Stimulated activated CD4-positive, alpha-beta T cell treated with anti-CD3 and anti-CD28 coated beads, Interleukin-15, amount 100 ng/mL, for 24 hours (primary cell): ENCODE measurements around the gene AJUBA.
"Not testable (repeated sequence)": the region's sequence is repeated elsewhere in the genome, so short reads cannot be mapped to it uniquely, and the experiment has no call there.

Experiments
- DNase-seq: peaks from one replicate; pipeline ENCODE4 v3.0.0-alpha.2; 2020

The AJUBA gene

DNA sequence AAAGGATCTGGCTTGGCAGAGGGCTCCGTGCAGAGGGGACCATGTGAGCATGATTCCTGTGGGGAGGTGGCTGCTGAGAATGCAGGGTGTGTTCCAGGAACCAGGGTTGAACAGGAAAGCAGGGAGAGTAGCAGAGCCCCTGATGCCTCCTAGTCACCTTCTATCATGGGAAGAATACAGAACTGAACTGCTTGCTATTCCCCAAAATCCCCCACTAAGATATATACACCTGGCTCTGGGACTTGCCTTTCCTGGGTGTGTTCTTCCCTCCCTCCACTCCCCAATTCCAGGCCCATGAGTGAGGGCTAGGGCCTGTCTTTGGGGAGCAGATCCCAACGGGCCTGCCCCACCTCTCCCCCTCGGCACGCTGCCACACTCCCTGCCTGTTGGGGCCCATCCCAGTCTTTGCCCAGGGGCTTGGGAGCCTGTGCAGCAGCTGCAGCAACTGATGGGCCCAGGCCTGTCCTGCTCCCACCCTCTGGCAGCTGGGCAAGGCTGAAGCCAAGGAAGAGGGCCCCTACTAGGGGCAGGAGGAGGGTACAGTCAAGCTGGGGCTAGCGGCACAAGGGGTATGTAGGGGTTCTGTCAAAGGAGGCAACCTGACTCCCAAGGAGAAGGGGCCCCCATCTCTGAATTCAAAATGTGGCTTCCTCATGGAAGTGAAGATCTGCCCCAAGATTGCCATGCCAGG is 3.2 kb downstream of the AJUBA start:
- no peak for DNase-seq

GRCh38 chr14:22978487-22978837 is 3.9 kb downstream of the AJUBA start:
- no peak for DNase-seq

GRCh38 chr14:22977684-22978486 is 4.5 kb downstream of the AJUBA start:
- DNase-seq, result no peak

DNA sequence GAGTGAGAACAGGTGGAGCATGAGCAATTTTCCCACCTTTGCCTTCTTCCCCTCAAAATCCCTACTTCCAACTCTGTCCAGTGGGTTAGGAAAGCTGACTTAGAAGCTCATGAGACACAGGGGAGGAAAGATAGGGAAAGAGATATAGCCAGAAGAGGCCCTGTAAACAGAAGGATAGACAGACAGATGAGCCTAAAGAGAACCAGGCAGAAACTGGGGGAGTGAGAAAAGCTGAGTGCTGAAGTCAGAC is 5.0 kb downstream of the AJUBA start:
- DNase-seq, result no peak

DNA sequence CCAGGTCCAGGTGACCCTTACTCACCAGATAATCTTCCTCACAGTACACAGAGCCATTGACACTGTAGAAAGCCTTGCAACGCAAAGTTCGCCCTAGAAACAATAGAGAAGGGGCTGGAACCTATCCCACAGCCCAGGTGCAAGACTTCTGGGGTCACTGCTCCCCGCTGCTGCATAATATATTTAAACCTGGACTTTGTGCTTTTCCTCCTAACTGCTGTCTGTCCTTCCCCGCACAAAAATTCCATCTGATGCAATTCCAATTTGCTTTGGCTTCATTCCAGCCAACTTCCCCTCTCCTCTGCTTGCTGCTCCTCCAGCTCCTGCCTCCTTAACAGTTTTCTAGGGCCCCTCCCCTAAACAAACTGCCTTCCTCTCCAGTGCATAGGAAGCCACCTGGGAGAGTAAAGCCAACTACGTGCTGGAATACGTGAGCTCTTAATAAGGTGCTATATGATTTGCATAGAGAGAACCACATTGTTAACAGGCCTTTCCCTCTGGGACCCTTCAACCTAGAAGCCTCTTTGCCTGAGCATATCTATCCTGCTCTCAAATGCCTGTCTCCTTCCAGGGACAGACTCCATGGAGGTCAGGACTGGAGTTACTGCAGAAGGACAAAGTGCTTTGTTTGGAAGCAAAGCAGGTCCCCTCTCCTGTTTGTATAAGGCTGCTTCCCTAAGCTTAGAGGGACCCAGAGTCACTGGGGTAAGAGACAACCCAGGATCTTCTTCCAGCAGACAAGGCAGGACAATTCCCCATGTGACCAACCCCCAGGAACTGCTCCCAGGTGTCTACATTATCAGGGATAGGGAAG is 5.5 kb downstream of the AJUBA start:
- DNase-seq, result no peak

DNA sequence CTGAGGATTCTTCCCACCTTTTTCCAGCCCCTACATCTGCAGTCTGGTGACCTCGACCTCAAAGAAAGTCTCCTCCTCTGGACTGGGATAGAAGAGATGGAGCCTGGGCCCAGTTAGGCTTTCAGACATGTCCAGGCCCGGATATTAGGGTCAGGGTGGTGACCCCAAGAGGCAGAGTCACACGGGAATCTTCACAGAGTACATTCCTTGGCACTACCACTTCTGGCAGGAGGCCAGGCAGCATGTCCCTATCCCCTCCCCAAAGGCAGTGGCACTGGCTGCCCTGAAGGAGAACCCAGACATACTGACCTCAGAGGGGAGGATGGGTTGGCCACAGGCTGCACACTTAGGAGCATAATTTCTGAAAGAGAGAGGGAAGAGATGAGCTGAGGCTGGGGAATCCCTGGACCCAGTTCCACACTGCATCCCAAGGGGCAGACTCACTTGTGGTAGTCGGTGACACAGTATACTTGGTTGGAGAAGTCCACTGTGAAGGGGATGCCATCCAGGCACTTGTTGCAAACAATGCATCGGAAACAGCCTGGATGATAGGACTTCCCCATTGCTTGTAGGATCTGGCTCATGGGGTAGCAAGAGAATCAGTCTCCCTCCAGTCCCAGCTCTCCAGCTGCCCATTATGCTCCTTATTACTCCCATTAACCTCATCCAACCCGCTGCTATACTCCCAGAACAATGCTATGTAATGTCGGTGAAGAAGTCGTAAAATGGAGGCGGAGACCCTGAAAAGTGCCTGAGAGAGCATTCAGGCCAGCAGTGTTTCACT is 7.6 kb downstream of the AJUBA start:
- no peak for DNase-seq

GRCh38 chr14:22973217-22974032 is 8.9 kb downstream of the AJUBA start:
- peak; percentile 54 for DNase-seq

DNA sequence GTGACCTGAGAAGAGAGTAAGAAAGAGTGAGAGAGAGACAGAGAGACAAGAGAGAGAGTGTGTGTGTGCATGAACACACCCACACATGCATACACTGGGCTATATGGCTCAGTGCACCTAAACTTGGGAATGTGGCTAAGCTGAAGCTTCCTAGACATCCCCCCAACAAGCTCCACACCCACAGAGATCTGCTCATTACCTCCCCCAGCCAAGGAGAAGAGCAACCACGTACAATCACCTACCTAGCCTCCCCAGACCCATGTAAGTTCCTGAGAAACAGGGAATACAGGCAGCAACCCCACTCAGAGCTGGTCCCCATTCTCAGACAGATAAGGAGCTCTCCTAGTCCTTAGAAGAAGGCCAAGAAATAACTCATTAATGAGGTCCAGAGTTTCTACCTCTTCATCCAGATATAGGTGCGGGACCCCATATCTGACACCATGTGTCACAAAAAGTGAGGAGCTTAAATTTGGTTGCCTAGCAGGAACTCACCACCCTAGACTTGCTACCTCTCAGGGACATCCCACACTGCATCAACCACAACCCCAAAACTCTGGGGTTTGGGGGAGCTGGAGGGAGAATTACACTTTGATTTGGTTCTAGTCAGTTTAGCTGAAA is 9.9 kb downstream of the AJUBA start:
- no peak for DNase-seq

- DNase-seq, result no peak
Observed at GRCh38 chr14:22971152-22971551, 11.2 kb downstream of the AJUBA start.

DNA sequence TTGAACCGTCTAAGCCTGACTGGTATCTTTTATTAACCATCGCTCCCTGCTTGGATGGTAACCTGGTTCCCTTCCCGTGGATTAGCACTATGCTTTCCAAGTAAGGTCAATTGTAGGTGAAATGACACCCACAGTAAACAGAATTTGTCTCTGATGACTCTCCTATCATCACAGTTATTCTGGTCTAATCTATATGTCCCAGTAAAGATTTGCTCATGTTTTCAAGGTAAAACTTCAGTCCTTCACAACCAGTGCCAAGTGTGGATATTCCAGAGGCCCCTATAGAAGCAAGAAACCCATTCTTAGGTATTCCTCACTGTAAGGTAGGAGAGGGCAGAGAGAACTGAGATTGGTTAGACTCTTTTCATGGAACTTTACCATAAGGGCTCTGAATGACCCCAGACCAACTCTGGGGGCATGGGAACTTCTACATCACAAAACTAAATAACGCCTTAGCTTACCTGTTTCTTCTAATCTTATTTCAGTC is 15.5 kb downstream of the AJUBA start:
- no peak for DNase-seq

DNA sequence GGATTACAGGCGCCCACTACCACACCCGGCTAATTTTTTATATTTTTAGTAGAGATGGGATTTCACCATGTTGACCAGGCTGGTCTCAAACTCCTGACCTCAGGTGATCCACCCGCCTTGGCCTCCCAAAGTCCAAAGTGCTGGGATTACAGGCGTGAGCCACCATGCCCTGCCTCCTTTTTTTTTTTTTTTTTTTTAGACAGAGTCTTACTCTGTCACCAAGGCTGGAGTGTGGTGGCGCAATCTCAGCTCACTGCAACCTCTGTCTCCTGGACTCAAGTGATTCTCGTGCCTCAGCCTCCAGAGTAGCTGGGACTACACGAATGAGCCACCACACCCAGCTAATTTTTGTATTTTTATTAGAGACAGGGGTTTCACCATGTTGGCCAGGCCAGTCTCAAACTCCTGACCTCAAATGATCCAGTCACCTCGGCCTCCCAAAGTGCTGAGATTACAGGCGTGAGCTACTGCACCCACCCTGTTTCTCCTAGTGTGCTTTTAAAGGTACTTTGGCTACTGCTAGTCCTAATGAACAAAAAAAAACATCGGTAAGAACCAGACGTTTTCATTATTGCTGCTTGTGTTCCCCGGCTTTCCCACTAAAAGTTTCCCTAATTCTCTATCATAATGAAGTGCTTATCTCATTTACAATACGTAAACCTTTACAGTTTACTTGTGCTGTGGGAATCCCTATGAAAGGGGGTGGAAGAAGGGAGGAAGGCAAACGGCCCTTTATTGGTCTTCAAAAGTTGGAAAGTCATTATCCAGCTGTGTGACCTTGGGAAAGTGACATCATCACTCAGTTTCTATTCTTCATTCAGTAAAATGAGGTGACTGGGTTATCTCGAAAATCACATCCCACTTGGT is 16.2 kb downstream of the AJUBA start:
- DNase-seq, result not testable (repeated sequence)

- no peak for DNase-seq
Observed at GRCh38 chr14:22962061-22962676, 20.2 kb downstream of the AJUBA start.

- DNase-seq, result no peak
Observed at GRCh38 chr14:22955702-22956569, 26.4 kb downstream of the AJUBA start.

- DNase-seq, result no peak
Observed at GRCh38 chr14:22952418-22952817, 29.9 kb downstream of the AJUBA start.

- not testable (repeated sequence) for DNase-seq
Observed at GRCh38 chr14:22951795-22952194, 30.6 kb downstream of the AJUBA start.

GRCh38 chr14:22945642-22946041 is 36.7 kb downstream of the AJUBA start:
- no peak for DNase-seq

- DNase-seq, result no peak
Observed at GRCh38 chr14:22939684-22940083, 42.7 kb downstream of the AJUBA start.

DNA sequence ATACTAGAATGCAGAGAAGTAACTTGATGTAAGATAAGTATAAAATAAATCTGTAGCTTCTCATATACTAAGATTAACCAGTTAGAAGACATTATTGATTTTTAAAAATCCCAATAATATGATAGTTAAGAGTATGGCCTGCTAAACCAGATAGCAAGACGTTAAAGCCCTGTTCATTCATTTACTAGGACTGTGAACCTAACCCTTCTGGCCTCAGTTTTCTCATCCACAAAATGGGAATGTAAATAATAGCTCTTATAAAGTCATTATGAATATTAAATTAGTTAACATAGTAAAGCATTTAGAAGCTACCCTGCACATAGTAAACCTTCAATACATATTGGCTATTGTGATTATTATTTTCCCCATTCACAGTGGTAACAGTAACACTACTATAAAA is 47.2 kb downstream of the AJUBA start:
- DNase-seq, result no peak

- no peak for DNase-seq
Observed at GRCh38 chr14:22932146-22932545, 50.2 kb downstream of the AJUBA start.
